Measurements from ENCODE around the gene HMGCR. TPM values are rescaled to one million over a fixed set of nuclear protein-coding genes. Genes with fewer than 3 reads are reported as not detected.

The HMGCR gene
- total RNA-seq, 1 experiment from 2014 or later: 47.7 TPM

DNA sequence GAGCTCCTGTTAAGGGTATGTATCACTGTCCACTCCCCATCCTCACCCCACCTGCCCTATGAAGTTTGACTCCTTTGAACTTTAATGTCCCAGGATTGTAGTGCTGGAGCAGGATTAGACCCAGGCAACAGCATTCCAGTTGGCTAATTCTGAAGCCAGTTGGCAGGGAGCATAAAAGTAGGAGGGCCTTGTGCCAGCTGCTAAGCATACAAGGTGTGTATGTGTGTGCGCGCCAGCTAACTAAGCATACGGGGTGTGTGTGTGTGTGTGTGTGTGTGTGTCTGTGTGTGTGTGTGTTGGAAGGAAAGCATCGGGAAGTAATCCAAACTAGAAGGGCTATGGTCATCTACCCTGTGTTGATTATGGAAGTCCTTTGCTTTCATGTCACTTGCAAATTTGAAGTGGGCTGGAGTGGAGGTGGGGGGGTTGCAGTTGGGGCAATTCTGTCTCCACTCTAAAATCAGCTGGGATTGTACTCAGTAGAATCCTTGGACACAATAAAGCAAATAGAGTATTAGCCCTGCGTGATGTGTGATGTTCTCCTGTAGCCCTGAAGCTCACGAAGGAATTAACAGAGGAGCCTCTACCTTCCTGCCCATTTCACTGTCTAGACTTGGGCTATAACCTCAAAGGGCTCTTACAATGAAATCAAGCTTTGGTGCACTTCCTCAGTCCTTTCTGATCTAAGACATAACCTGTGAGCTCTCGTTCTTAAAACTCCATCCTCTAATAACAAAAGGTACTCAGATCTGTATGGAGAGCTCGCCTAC lies 26.9 kb downstream of the HMGCR start:
- H3K27ac Mint-ChIP-seq (ENCODE audit: low read depth, unreplicated experiment): no peak overlapping the region
- ChIA-PET POLR2A (interaction anchor here (0.8 to 3.4 kb wide), 8 partner anchors 8 to 204 kb away, joined by 3 to 16 read pairs (median 4); no protein-coding TSS in a partner anchor), CTCF (interaction anchor here (1.6 kb wide), 1 partner anchor 23 kb away, joined by 3 read pairs; no protein-coding TSS in a partner anchor)
- no peaks in the 10 kb centered on the region for H3K27me3 Mint-ChIP-seq (ENCODE audit: insufficient read depth, unreplicated experiment)
- BruUV-seq (replicated peaks): no TSS peak
- TF ChIP-seq, protein P1, sequence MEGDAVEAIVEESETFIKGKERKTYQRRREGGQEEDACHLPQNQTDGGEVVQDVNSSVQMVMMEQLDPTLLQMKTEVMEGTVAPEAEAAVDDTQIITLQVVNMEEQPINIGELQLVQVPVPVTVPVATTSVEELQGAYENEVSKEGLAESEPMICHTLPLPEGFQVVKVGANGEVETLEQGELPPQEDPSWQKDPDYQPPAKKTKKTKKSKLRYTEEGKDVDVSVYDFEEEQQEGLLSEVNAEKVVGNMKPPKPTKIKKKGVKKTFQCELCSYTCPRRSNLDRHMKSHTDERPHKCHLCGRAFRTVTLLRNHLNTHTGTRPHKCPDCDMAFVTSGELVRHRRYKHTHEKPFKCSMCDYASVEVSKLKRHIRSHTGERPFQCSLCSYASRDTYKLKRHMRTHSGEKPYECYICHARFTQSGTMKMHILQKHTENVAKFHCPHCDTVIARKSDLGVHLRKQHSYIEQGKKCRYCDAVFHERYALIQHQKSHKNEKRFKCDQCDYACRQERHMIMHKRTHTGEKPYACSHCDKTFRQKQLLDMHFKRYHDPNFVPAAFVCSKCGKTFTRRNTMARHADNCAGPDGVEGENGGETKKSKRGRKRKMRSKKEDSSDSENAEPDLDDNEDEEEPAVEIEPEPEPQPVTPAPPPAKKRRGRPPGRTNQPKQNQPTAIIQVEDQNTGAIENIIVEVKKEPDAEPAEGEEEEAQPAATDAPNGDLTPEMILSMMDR (IDR thresholded peaks at IDR 0.05; ENCODE audit: unreplicated experiment): no peak
- intact Hi-C loops (cut with micrococcal nuclease): no loop called here
- H3K4me3 Mint-ChIP-seq (ENCODE audit: unreplicated experiment): no peak overlapping the region
- no peaks in the 10 kb centered on the region for H3K9me3 Mint-ChIP-seq (ENCODE audit: unreplicated experiment)
- H3K36me3 Mint-ChIP-seq (ENCODE audit: insufficient read depth, unreplicated experiment): peaks cover 68% of the 10 kb centered on the region
- peak; percentile 18 for DNase-seq (ENCODE audit: unreplicated experiment)
- no peaks in the 10 kb centered on the region for H3K4me1 Mint-ChIP-seq (ENCODE audit: insufficient read depth, unreplicated experiment)

DNA sequence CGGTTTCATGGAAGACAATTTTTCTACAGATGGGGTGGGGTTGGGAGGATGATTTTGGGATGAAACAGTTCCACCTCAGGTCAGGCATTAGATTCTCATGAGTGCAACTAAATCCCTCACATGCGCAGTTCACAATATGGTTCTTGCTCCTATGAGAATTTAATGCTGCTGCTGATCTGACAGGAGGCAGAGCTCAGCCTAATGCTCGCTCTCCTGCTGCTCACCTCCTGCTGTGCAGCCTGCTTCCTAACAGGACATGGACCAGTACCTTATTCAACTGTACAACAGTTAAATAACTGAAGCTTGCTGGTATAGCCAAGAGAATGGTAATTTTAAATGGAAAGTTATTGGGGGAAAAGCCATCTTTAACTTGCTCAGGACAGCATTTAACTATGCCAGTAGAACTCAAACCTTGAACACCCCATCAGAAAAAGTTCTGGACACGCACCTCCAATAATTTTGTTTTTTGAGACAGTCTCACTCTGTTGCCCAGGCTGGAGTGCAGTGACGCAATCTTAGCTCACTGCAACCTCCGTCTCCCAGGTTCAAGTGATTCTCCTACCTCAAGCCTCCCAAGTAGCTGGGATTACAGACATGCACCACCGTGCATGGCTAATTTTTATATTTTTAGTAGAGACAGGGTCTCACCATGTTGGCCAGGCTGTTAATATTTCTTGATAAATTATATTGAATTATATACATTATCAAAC lies 27.7 kb downstream of the HMGCR start:
- H3K27ac Mint-ChIP-seq (ENCODE audit: low read depth, unreplicated experiment): no peak overlapping the region
- H3K4me1 Mint-ChIP-seq (ENCODE audit: insufficient read depth, unreplicated experiment): no peaks in the 10 kb centered on the region
- TF ChIP-seq, protein P1 (IDR thresholded peaks at IDR 0.05; ENCODE audit: unreplicated experiment): no peak
- no peak for DNase-seq (ENCODE audit: unreplicated experiment)
- BruUV-seq (replicated peaks): no TSS peak
- H3K4me3 Mint-ChIP-seq (ENCODE audit: unreplicated experiment): no peak overlapping the region
- intact Hi-C loops (cut with micrococcal nuclease): no loop called here
- no peaks in the 10 kb centered on the region for H3K27me3 Mint-ChIP-seq (ENCODE audit: insufficient read depth, unreplicated experiment)
- peaks cover 61% of the 10 kb centered on the region for H3K36me3 Mint-ChIP-seq (ENCODE audit: insufficient read depth, unreplicated experiment)
- H3K9me3 Mint-ChIP-seq (ENCODE audit: unreplicated experiment): no peaks in the 10 kb centered on the region
- CTCF ChIA-PET: interaction anchor here (0.6 to 1.6 kb wide), 3 partner anchors 17 to 209 kb away, joined by 3 to 5 read pairs (median 3); no protein-coding TSS in a partner anchor
- POLR2A ChIA-PET: interaction anchor here (0.8 to 3.4 kb wide), 7 partner anchors 9 to 203 kb away, joined by 3 to 16 read pairs (median 4); no protein-coding TSS in a partner anchor

DNA sequence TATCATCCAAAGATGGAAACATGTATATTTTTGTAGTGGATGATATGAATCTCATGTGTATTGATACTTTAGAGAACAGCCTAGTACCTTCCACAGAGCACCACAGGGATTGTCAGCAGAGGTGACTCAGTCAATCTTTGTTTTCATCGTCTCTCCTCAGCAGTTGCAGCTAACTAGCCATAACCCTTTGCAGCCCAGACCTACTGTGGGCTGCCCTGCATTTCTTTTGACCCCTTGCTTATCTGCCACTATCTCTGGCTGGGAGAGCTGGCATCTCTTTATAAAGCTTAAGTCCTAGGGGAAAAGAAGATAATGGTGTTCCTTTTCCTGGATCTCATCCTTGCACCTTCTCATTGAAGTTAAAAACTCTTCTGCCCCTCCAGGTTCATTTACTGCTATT lies 28.7 kb downstream of the HMGCR start:
- Mint-ChIP-seq H3K4me1 (ENCODE audit: insufficient read depth, unreplicated experiment) (no peaks in the 10 kb centered on the region), H3K9me3 (ENCODE audit: unreplicated experiment) (no peaks in the 10 kb centered on the region), H3K27ac (ENCODE audit: low read depth, unreplicated experiment) (no peak overlapping the region), H3K27me3 (ENCODE audit: insufficient read depth, unreplicated experiment) (no peaks in the 10 kb centered on the region), H3K4me3 (ENCODE audit: unreplicated experiment) (no peak overlapping the region), H3K36me3 (ENCODE audit: insufficient read depth, unreplicated experiment) (peaks cover 50% of the 10 kb centered on the region)
- ChIA-PET CTCF (interaction anchor here (1.2 kb wide), 1 partner anchor 208 kb away, joined by 5 read pairs; no protein-coding TSS in a partner anchor), POLR2A (interaction anchor here (1.1 to 2.5 kb wide), 3 partner anchors 11 to 20 kb away, joined by 3 to 15 read pairs (median 3); no protein-coding TSS in a partner anchor)
- no peak for DNase-seq (ENCODE audit: unreplicated experiment)
- TF ChIP-seq, protein P1 (IDR thresholded peaks at IDR 0.05; ENCODE audit: unreplicated experiment): no peak
- intact Hi-C loops (cut with micrococcal nuclease): no loop called here
- BruUV-seq (replicated peaks): no TSS peak

DNA sequence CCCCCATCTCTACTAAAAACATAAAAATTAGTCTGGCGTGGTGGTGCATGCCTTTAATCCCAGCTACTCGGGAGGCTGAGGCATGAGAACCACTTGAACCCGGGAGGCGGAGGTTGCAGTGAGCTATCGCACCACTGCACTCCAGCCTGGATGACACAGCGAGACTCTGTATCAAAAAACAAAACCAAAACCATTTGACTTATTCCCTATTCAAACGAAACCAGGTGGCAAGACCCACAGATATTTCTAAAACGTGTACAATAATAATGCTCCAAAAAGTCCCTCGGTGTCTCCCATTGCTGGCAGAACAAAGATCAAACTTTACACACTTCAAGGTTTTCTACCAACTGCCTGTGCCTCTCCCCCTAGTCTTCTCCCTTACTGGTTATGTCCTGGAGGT lies 29.8 kb downstream of the HMGCR start:
- H3K9me3 Mint-ChIP-seq (ENCODE audit: unreplicated experiment): no peaks in the 10 kb centered on the region
- TF ChIP-seq, protein P1 (IDR thresholded peaks at IDR 0.05; ENCODE audit: unreplicated experiment): no peak
- no peak overlapping the region for H3K27ac Mint-ChIP-seq (ENCODE audit: low read depth, unreplicated experiment)
- H3K4me3 Mint-ChIP-seq (ENCODE audit: unreplicated experiment): no peak overlapping the region
- H3K4me1 Mint-ChIP-seq (ENCODE audit: insufficient read depth, unreplicated experiment): no peaks in the 10 kb centered on the region
- peaks cover 40% of the 10 kb centered on the region for H3K36me3 Mint-ChIP-seq (ENCODE audit: insufficient read depth, unreplicated experiment)
- ChIA-PET POLR2A (no interaction called here), CTCF (no interaction called here)
- intact Hi-C loops (cut with micrococcal nuclease): no loop called here
- BruUV-seq (replicated peaks): no TSS peak
- no peaks in the 10 kb centered on the region for H3K27me3 Mint-ChIP-seq (ENCODE audit: insufficient read depth, unreplicated experiment)
- no peak for DNase-seq (ENCODE audit: unreplicated experiment)
